Urothelium cell line (cell line): Measurements from ENCODE around the gene HTD2.
"Not testable (repeated sequence)": the region's sequence is repeated elsewhere in the genome, so short reads cannot be mapped to it uniquely, and the experiment has no call there.

Experiments used
- DNase-seq: peaks from one replicate; pipeline ENCODE4 v3.0.0; 2011; ENCODE audit warnings: low spot score, mixed read lengths
- FAIRE-seq: peaks from 2 replicates; lab custom pipeline; 2011; peaks lifted over from hg19 to GRCh38; lab: Jason Lieb, UNC

Gene HTD2

GRCh38 chr3:58331593-58332152 lies 25.4 kb downstream of the HTD2 start:
- no peak for DNase-seq
- no peak for FAIRE-seq

- peak; percentile 83 for DNase-seq
- no peak for FAIRE-seq
Observed at GRCh38 chr3:58332575-58333188, 26.4 kb downstream of the HTD2 start, which contains the start of gene PXK. Gene PXK (plus strand): TSS chr3:58332892. CDS start chr3:58332989, 97 bp downstream.

- no peak for FAIRE-seq
- peak; percentile 32 for DNase-seq
Observed at GRCh38 chr3:58333206-58334012, 27.1 kb downstream of the HTD2 start.

- no peak for DNase-seq
- no peak for FAIRE-seq
Observed at GRCh38 chr3:58334013-58334321, 27.6 kb downstream of the HTD2 start.

GRCh38 chr3:58334506-58334884 lies 28.2 kb downstream of the HTD2 start:
- no peak for FAIRE-seq
- DNase-seq: no peak

- DNase-seq (no peak), FAIRE-seq (no peak)
Observed at GRCh38 chr3:58335652-58335947, 29.3 kb downstream of the HTD2 start.

- peak; percentile 69 for DNase-seq
Observed at GRCh38 chr3:58336135-58336882, 30.0 kb downstream of the HTD2 start.

GRCh38 chr3:58337190-58337589 lies 30.9 kb downstream of the HTD2 start:
- DNase-seq (no peak), FAIRE-seq (no peak)

More at GRCh38 chr3:58336135-58336882, 30.0 kb downstream of the HTD2 start:
- FAIRE-seq: no peak

- FAIRE-seq, DNase-seq: not testable (repeated sequence)
Observed at GRCh38 chr3:58339146-58339545, 32.8 kb downstream of the HTD2 start.

- FAIRE-seq (no peak), DNase-seq (no peak)
Observed at GRCh38 chr3:58340594-58341244, 34.4 kb downstream of the HTD2 start.

- DNase-seq (no peak), FAIRE-seq (no peak)
Observed at GRCh38 chr3:58341376-58341775, 35.1 kb downstream of the HTD2 start.

GRCh38 chr3:58342676-58343075 lies 36.4 kb downstream of the HTD2 start:
- FAIRE-seq (no peak), DNase-seq (no peak)

GRCh38 chr3:58345457-58345856 lies 39.1 kb downstream of the HTD2 start:
- DNase-seq: no peak
- FAIRE-seq: no peak

GRCh38 chr3:58346368-58346767 lies 40.0 kb downstream of the HTD2 start:
- DNase-seq (no peak), FAIRE-seq (no peak)

- FAIRE-seq: no peak
- no peak for DNase-seq
Observed at GRCh38 chr3:58347984-58348383, 41.7 kb downstream of the HTD2 start.

GRCh38 chr3:58349792-58350626 lies 43.7 kb downstream of the HTD2 start:
- DNase-seq: no peak
- FAIRE-seq: no peak

- DNase-seq (no peak), FAIRE-seq (no peak)
Observed at GRCh38 chr3:58350627-58351013, 44.3 kb downstream of the HTD2 start.

- FAIRE-seq (no peak), DNase-seq (no peak)
Observed at GRCh38 chr3:58351920-58352319, 45.6 kb downstream of the HTD2 start.

GRCh38 chr3:58352626-58353025 lies 46.3 kb downstream of the HTD2 start:
- DNase-seq: no peak
- no peak for FAIRE-seq
